Hematopoietic multipotent progenitor cell treated with erythropoietin and hydrocortisone succinate and interleukin-3 and kit ligand, for 8 days (in vitro differentiated cells): ENCODE data around the gene SYTL5.

Source experiments
- DNase-seq: peaks from one replicate; pipeline ENCODE4 v3.0.0-alpha.2; 2015

SYTL5 gene

DNA sequence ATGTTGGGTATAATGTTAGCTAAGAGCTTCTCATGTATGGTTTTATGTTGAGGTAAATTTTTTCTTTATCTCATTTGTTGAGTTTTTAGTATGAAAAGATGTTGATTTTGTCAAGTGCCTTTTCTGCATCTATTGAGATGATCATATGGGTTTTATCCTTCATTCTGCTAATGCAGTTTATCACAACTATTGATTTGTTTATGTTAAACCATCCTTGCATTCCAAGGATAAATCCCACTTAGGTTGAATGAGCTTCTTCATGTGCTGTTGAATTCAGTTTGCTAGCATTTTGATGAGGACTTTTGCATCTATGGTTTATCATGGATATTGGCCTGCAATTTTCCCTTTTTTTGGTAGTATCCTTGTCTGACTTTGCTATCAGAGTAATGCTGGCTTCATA, 93.3 kb downstream of the SYTL5 start:
- no peak for DNase-seq

DNA sequence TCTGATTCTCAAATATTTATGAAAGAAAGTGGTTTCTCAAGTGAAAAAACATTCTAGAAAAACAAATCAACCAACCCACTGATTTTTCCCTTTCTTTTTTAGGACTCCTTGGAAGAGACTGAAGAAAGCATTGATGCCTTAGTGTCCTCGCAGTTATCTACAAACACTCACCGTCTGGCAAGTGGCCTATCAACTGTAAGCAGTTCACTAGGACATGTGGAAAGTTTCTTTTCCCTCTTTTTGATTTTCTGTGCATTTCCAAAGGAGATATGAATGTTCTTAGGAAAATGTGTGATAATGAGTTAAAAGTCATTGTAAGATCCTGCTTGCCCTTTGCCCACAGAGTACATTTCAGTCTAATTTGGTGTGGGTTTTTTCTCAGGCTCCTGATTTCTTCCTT, 95.9 kb downstream of the SYTL5 start:
- no peak for DNase-seq

DNA sequence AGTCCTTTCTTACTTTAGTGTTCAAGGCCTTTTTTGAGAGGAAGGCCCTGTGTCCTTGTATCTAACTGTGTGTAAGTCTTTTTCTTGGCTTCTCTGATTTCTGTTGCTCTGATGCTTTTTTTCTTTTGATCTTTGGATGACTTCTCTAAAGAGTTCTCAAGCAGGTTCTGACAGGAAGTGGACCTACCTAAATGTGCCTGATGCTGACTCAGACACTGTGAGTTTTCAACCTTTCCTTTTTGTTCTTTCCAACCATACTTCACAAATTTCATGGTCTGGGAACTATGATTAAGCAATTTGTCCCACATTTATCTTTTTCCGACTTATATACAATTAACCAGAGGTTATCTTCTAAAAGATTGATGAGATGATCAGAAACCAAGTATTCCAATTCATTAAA, 96.5 kb downstream of the SYTL5 start:
- no peak for DNase-seq

DNA sequence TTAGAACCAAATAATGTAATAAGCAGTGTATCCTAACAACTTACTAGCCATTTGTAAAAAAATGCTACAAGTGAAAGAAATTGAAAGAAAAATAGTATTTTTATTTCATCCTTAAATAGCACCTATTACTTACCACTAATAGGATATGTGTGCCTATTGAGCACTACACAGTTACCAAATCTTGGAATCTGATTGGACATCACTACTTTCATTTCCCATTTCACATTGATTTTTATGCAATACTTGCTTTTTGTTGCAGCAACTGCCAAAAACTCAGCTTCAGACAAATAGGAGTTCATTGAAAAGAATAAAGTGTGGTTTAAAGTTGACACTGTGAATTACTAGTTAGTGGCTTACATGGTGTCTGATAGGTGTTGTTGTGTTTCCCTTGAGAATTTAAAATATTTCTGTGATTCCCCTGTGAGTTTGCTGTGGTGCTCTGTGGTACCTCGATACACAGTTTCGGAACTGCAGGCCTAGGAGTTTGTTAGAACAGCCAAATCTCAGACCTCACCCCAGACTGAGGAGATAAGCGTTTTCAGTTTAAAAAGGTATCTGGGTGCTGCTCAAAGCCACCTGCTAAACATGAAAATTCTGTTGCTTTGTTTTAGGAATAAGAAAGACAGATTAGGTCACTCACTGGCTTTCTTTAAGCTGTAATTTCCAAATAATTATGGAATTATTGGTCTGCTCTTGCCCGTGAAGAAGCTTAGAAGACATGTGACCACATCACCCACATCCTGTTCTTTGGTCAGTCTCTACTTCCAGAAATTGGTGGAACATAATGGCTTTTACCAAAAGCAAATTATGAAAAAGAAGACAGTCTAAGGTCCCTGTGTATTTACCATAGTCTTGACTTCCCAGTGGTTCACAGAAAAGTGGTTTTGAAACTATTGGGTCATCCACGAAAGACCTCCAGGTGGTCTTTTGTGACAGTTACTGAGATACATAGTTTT, 97.8 kb downstream of the SYTL5 start:
- no peak for DNase-seq

DNA sequence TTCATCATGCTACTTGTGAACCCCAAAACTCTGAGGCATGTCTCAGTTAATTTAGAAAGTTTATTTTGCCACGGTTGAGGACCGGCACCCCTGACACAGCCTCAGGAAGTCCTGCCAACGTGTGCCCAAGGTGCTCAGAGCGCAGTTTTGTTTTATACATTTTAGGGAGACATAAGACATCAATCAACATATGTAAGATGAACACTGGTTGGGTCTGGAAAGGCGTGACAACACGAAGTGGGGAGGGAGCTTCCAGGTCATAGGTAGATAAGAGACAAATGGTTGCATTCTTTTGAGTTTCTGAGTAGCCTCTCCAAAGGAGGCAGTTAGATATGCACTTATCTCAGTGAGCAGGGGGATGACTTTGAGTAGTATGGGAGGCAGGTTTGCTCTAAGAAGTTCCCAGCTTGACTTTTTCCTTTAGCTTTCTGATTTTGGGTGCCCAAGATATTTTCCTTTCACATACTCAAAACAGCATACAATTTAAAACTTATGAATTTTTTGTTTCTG, 98.9 kb downstream of the SYTL5 start:
- no peak for DNase-seq

DNA sequence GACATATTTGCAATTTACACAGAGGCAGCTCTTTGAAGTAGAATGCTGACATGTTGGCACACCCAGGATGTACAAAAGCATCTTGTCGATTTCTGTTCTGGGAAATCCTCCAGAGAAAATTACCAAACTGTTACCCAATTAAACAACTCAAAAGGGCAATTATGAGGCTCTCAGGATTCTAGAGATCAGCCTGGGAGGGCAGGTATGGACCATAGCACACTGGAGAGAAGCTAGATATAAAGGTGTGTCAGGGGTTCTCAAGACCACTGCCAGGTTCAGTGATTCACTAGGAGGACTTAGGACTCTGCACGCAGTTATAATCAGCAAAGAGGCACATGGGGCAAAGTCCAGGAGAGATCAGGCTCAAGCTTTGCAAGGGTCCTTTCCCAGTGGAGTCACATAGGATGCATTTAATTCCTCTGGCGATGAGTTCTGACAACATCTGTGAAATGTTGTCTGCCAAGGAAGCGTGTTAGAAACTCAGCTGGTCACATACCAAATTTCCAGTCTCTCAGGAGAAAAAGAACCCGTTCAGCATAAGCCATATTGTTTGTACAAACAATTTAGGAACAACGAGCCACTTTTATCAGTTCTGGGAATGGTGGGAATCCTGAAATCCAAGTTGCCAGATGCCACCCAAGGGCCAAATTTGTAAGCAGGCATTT, 100.8 kb downstream of the SYTL5 start:
- no peak for DNase-seq

DNA sequence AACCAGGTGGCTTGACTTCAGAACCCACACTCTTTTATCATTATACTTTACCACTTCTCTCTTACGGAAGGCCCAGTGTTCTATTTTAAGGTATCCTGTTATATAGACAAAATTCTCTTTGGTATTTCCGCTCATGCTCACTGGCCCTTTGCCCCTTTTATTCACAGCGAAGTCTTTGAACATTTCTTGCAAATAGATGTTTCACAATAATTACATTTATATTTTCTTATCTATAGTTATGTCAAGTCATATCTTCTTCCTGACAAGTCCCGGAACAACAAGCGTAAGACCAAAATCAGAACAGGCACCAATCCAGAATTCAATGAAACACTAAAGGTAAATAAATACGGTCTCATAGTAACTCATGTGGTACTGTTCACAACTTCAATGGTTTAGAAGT, 102.0 kb downstream of the SYTL5 start:
- no peak for DNase-seq

DNA sequence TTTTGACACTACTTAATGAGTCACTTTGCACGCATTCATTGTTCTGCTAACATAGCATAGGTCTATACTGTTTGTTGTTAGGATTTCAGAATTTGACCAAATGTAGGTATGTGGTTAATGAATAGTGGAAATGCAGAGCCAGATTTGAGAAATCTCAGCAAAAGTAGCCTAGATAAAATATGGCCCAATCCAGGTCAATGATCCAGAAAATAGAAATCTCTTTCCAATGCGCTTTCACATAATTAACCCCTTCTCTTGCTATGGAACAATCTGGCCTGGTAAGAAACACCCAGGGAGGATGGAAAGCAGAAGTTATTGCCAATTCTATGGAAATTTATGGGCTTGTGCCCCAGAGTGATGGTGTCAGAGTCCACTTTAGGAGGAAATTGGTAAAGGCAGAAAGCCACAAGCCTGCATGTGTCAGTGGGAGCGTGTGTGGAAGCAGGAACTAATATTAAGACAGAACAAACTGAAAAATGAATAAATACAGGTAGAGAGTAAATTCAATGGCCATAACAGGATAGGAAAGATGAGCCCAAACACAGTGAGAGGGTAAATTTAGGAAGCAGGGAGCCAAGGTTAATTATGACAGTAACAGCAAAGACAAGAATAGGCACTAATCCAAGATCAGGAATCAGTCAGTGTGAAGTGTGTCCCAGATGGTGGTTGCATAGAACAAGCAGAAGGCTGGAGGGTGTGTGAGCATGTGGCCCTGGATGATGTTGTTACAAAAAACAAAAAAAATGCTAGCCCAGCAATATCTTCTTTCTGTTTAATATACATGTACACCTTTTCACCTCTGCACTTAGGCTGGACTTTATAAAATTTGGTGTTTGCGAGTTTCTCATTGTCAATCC, 102.9 kb downstream of the SYTL5 start:
- no peak for DNase-seq

DNA sequence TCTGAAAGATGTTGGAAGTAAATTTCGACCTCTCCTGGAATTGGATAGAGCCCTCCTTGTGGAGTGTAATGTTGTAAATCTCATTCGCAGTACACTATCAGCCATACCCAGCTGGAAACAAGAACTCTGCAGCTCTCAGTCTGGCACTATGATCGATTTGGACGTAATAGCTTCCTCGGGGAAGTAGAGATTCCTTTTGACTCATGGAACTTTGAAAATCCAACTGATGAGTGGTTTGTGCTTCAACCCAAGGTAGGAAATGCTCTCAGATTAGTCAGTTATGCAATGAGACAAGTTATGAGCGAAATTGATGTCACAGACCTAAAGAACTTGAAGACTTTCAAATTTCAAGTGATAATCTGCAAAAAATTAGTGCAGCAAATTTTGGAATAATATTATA, 103.9 kb downstream of the SYTL5 start:
- no peak for DNase-seq

DNA sequence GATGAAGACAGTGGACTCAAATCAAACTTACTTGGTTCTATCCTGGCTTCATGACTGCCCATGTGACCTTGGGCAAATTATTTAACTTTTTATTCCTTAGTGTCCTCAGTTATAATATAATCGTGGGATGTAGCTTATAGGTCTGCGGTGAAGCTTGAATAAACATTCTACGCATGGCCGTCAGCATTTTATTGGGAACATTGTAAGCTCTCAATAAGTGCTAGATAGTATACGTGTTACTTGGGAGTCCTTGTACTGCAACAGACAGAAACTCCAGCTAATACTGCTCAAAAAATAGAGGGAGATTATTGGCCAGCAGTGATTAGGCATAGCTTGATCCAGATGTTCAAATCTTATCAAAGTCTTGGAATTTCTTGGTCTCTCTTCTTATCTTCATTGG, 104.8 kb downstream of the SYTL5 start:
- no peak for DNase-seq

DNA sequence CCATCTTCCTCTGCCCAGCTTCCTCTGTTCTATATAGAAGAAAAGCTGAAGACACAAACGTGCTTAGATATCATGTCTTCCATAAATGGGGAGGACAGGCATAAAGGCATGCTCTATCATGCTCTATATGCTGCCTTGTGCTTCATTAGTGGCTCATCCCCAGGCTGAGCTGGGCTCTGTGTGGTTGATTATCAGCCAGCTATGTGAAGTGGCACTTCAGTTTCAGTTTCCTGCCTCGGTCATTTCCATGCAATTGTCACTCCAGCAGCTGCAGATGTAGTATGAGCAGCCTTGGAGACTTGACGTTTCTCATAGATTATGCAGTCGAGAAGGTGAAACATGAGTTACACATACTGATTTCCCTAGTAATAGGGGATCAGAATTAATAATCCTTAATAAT, 106.2 kb downstream of the SYTL5 start:
- DNase-seq: no peak

DNA sequence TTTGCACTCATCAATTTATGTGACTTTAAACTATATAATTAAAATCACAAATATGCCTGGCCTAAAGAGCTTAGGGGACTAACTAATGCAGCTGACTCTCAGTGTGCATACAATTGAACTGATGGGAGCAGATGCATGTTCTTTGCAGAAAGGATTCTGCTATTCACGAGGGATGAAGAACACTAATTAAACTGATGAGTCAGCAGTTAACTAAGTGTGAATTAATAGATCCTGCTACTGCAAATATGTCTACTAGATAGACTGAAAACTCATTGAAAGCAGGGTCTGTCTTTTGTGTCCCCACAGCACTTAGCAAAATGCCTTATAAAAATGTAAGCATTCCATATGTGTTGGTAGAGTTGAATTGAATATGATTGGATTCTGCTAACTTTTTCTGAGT, 110.4 kb downstream of the SYTL5 start:
- no peak for DNase-seq

DNA sequence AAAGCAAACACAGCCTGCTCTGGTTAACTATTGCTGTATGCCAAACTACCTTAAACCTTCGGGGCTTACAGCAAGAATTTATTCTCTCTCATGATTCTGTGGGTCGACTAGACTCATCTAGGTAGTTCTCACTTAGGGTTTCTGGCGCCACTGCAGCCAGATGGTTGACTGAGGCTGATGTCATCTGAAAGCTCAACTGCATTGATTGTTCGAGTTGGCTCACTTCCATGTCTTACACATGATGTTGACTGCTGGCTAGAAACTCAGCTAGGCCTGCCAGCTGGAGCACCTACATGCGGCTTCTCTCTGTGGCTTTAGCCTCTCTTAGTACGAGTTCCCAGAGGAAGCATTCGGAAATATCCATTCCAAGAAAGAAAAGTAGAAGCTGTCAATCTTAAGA, 111.1 kb downstream of the SYTL5 start:
- no peak for DNase-seq

DNA sequence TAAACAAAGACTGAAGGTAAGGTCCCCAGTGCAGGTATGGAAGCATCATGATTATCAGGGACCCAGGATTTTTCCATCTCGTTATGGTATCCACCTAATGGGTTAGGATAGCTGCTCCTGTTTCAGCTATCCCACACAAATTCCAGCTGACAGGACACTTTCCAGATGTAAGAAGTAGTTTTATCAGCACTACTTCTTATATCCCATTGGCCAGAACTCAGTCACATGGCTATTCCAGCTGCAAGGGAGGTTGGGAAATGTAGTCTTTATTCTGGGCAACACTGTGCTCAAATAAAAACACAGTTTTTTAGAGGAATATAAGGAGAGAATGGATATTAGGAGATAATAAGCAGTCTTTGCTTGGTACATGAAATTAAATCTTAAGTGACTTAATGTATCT, 117.6 kb downstream of the SYTL5 start:
- no peak for DNase-seq

DNA sequence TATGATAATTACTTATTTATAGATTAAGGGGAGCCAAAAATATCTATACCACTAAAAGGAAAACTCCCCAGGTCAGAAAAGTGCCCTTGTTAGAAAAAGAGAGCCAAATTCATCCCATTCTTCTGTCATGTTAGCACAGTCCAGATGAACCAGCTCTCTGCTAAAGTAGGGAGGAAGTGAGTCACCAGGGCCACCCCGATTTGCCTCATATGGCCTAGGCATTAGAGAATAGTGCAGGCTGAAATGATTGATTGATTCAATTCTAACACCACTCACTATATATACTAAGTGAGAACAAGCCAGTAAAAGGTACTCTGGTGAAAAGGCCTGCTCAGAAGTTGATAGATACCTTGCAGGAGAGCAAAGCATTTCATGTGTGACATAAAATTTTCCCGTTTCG, 119.8 kb downstream of the SYTL5 start:
- DNase-seq: no peak

DNA sequence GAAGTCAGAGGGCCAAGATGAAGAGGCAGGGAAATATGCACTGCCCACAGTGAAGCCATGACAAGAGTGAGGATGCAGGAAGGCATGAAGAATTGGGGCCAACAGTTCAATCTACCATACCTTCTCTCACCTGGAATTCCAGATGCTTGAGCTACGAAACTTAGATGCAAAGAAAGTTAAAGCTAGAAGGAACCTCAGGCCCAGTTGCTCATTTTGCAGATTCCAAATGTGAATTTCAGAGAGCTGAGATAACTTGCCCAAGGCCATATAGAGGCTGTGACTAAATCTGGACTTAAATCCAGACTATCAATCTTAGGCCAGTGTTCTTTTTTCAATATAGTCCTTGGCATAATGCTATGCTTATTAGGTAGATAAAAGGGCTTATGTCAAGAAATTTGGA, 121.6 kb downstream of the SYTL5 start:
- DNase-seq: no peak

DNA sequence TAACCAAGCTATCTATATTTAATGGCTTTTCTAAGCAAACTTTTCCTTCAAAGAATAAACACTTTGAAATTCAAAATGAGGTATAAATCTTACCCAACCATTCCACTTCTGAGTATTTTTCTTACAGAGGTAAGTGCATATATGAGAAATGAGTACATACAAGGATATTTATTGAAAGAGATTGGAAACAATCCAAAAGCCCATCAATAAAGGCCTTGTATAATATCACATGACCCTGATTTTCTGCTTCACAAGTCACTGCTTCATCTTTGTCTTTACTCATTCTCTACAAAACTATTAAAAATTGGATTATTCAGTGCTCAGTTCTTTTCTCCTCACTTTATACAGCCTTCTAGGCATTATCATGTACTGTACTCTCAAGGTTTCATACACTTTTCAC, 123.0 kb downstream of the SYTL5 start:
- DNase-seq: no peak

DNA sequence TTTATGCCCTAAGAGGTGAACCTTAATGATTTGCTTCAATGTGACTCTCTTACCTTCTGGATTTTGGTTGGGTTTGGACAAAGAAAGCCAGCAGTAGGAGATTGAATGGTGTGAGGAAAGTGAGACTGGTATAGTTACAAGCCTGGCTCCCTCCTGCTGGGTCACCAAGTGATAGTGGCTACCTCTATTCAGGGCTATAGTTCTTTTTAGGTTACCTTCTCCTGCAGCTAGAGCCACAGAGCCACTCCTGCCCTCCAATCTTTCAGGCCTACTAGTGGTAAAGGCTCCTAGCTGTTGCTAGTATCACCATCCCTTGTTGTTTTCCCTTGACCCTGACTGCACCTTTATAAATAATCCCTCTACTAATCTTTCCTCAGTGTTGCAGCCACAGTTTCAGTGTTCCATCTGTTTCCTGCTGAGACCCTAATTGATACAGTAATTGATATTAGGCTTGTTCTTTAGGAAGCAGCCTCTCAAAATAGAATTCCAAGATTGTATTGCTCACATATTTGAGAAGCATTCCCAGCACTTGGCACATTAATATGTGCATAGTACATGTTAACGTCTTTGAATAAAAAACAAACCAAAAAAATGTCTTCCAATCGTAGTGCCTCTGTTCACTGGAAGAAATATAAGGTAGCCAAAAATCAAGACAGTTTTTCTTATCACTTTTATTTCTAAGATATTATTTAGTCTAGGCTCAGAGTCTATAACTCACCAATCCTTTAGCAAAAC, 132.0 kb downstream of the SYTL5 start:
- DNase-seq: no peak

DNA sequence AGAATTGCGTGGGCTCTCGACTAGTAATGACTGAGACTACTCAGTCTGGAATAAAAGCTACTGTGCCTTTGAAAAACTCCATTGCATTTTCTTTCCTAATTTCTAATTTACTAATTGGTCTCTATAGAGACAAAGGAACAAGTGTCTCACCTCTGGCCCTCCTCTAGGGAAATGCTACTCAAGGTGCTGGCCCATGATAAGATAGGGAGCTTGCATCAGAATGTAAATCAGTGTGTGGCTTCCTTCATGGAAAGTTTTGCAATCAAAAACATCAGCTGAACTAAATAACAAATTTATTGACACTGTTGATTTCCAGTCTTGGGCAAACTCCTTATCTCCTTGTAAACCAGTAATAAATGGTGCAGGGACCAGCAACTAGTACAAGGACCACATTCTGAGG, 132.5 kb downstream of the SYTL5 start:
- no peak for DNase-seq

DNA sequence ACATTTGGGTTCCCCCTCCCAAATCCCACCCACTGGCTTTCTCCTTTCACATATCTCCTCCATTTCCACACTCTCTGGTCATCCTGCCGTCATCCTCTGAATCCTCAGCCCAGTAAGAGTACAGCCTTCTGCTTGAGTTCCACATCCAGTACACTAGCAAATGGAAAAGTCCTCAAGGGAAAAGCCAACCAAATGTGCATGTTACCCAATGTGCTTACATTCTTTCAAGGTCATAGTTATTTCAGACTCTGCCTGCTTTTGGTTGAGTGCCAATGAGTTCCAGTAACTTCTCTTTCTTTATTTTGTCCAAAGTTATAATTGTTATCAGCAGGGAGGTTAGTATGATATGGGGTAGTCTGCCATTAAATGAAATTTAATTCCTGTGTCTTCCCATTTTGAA, 136.3 kb downstream of the SYTL5 start:
- no peak for DNase-seq

DNA sequence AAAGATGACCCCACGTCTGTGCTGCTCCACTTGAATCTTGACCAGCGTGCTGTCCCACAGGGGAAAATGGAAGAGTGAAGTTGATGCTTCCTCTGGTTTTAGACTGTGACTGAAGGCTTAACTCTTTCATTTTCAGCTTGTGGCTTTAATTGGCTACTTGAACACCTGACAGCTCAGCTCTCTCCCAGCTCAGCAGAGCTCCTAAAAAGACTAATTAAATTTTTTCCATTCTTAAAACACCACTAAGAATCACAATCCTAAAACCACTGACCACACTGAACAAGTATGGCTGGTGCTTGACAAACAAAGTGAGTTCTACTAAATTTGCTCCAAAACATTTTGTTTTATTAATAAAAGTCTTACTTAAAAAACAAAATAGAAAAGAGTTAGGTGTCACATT, 142.7 kb downstream of the SYTL5 start:
- no peak for DNase-seq

DNA sequence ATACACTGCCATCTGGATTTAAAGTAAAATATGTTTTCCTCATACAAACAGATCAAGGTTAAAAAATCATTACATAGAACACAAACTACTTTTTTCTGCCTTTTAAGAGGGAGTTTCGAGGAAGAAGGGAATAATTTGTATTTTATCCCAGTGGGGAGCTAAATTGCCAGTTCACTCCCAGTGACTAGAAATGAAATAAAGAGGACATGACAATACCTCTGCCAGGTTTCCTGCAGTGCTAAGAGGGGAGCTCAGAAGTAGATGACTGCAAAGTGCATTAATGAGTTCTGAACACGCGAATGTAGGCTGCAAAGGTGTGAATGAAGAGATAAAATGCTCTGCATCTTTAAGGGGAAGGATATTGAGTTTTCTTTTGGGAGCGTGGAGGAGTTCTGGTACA, 144.6 kb downstream of the SYTL5 start:
- no peak for DNase-seq

DNA sequence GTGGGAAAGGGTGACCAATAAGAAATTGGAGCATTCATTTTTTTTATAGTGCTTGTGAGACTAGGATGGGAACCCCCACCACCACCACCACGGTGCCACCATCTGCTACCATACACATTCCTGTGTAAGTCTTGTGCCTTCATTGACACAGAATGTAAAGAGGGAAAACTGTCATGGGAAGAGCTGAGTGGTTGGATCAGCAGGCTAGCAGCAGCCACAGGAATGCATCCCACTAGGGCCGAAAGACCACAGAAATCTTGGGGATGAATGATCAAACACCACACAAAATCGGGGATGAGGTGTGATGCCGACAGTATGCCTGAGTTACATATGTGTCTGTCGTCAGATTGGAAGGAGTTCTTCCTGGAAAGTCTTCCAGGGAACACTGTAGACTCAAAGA, 145.1 kb downstream of the SYTL5 start:
- DNase-seq: no peak
